Activated CD4-positive, alpha-beta T cell treated with anti-CD3 and anti-CD28 coated beads, Interleukin-2, amount 10 ng/mL, durations not matched to agents 7 days and 5 days (primary cell): ENCODE data around the gene LIME1. TPM values are rescaled to one million over a fixed set of nuclear protein-coding genes. Genes with fewer than 3 reads are reported as not detected.

Experiments
- CTCF ChIA-PET: fragments of 350-600 bp; sonication (Branson Sonifier 250); formaldehyde crosslinking; loops from one replicate; lab custom pipeline; 2021; ENCODE audit warnings: antibody characterized with exemption; lab: Charles Lee
- POLR2A ChIA-PET: fragments of 350-600 bp; sonication (Branson Sonifier 250); formaldehyde crosslinking; loops from one replicate; lab custom pipeline; 2021; ENCODE audit warnings: antibody characterized with exemption; lab: Charles Lee
- DNase-seq: peaks from one replicate; pipeline ENCODE4 v3.0.0-alpha.2; 2020
- H3K27ac Mint-ChIP-seq: one replicate; pipeline ENCODE4 v1.8.0; 2021; ENCODE audit warnings: mild to moderate bottlenecking, moderate library complexity, mixed read lengths
- H3K27me3 Mint-ChIP-seq: one replicate; pipeline ENCODE4 v1.8.0; 2021; ENCODE audit warnings: mixed read lengths
- H3K36me3 Mint-ChIP-seq: one replicate; pipeline ENCODE4 v1.8.0; 2021; ENCODE audit warnings: low read depth, mixed read lengths
- H3K4me1 Mint-ChIP-seq: one replicate; pipeline ENCODE4 v1.8.0; 2021; ENCODE audit warnings: mixed read lengths
- H3K4me3 Mint-ChIP-seq: one replicate; pipeline ENCODE4 v1.8.0; 2021; ENCODE audit warnings: mild to moderate bottlenecking, moderate library complexity, mixed read lengths
- H3K9me3 Mint-ChIP-seq: one replicate; pipeline ENCODE4 v1.8.0; 2021; ENCODE audit warnings: mixed read lengths
- total RNA-seq, 2 experiments: library from RNA; stranded (reverse); gene quantifications; one replicate each; pipeline ENCODE4 v1.2.3, GENCODE V29; 2021

LIME1 gene
- total RNA-seq, 2 experiments from 2014 or later: 253 to 302 TPM

DNA sequence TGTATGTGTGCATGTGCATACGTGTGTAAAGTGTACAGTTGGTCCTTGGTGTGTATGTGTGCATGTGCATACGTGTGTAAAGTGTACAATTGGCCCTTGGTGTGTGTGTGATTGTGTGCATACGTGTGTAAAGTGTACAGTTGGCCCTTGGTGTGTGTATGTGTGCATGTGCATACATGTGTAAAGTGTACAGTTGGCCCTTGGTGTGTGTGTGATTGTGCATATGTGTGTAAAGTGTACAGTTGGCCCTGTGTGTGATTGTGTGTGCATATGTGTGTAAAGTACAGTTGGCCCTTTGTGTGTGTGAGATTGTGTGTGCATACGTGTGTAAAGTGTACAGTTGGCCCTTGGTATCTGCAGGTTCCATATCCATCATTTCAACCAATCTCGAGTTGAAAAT is 5.1 kb upstream of the LIME1 start:
- ChIA-PET POLR2A (no interaction called here), CTCF (interaction anchor here (1.0 kb wide), 1 partner anchor 24 kb away, joined by 4 read pairs; the partner anchor contains the start of genes ARFRP1 and ZGPAT)
- Mint-ChIP-seq H3K4me1 (peaks cover 49% of the 10 kb centered on the region), H3K9me3 (peaks cover 3% of the 10 kb centered on the region), H3K27ac (no peak overlapping the region), H3K27me3 (no peaks in the 10 kb centered on the region), H3K4me3 (no peak overlapping the region), H3K36me3 (peaks cover 47% of the 10 kb centered on the region)
- no peak for DNase-seq

DNA sequence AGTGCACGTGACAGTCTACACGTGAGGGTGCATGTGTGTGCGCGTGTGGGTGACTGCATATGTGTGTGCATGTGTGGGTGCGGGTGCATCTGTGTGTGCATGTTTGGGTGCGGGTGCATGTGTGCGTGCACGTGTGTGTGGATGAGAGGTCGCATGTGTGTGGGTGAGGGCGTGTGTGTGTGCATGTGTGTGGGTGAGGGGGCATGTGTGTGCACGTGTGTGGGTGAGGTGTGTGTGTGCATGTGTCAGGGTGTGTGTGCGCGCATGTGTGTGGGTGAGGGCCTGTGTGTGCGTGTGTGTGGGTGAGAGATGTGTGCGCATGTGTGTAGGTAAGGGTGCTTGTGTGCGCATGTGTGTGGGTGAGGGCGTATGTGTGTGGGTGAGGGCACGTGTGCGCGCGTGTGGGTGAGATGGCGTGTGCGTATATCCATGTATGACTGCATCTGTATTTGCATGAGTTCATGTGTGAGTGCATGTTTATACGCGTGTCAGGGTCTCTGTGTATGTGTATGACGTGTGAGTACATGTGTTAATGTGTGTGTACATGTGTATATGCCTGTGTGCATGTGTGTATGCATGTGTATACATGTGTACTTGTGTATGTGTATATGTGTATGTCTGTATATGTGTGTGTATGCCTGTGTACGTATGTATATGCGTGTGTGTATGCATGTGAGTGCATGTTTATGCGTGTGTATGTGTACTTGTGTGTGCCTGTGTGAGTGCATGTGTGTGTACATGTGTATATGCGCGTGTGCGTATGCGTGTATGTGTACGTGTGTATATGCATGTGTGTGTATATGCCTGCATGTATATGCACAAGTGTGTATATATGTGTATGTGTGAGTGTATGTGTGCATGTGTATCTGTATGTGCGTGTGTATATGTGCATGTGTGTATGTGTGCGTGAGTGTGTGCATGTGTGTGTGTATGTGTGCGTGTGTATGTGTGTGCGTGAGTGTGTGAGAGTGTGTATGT is 4.1 kb upstream of the LIME1 start:
- POLR2A ChIA-PET: no interaction called here
- H3K27ac Mint-ChIP-seq: no peak overlapping the region
- H3K36me3 Mint-ChIP-seq: peaks cover 47% of the 10 kb centered on the region
- H3K4me3 Mint-ChIP-seq: no peak overlapping the region
- H3K27me3 Mint-ChIP-seq: no peaks in the 10 kb centered on the region
- CTCF ChIA-PET: no interaction called here
- DNase-seq: no peak
- no peaks in the 10 kb centered on the region for H3K9me3 Mint-ChIP-seq
- H3K4me1 Mint-ChIP-seq: peaks cover 41% of the 10 kb centered on the region

DNA sequence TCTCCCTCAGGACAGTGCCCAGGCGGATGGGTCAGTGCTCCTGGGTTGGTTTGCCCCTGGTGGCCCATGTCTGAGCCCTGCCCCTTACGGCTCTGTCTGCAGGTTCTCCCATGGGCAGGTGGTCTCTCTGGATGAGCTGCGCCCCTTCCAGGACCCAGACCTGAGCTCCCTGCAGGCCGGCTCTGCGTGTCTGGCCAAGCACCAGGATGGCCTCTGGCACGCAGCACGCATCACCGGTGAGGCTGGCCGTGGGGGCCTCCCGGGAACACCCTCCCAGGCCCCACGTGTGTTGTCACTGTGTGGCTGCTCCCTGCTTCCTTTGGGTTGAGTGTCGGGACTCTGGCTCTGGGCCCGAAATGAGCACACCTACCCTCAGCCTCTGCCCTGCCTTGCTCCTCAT is 3.3 kb upstream of the LIME1 start:
- Mint-ChIP-seq H3K4me1 (peaks cover 35% of the 10 kb centered on the region), H3K36me3 (peaks cover 43% of the 10 kb centered on the region), H3K9me3 (no peaks in the 10 kb centered on the region), H3K27ac (peak overlapping the region; percentile 76), H3K4me3 (no peak overlapping the region), H3K27me3 (no peaks in the 10 kb centered on the region)
- POLR2A ChIA-PET: no interaction called here
- no peak for DNase-seq
- CTCF ChIA-PET: interaction anchor here (1.5 kb wide), 1 partner anchor 14 kb away, joined by 3 read pairs; no protein-coding TSS in a partner anchor

DNA sequence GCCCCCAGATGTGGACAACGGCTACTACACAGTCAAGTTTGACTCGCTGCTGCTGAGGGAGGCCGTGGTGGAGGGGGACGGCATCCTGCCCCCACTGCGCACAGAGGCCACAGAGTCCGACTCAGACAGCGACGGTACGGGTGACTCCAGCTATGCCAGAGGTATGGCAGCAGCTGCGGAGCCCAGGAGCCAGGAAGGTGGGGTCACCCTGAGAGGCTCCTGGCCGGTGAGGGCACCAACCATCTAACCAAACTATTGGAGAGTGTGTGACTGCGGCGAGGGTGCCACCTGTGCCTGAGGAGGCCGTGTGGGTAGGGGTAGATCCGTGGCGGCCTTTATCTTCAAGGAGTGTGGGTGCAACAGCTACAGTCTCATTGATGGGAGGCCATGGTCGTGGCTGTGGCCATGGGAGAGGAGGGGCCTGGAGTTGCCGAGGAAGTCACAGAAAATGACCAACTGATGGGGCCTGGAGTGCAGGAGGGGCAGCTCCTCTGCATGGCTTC is 2.8 kb upstream of the LIME1 start:
- POLR2A ChIA-PET: interaction anchor here (0.6 kb wide), 1 partner anchor 1563 kb away, joined by 3 read pairs; no protein-coding TSS in a partner anchor
- H3K4me3 Mint-ChIP-seq: no peak overlapping the region
- CTCF ChIA-PET: interaction anchor here (1.1 to 1.5 kb wide), 3 partner anchors 10 to 14 kb away, joined by 3 to 5 read pairs (median 4); no protein-coding TSS in a partner anchor
- no peaks in the 10 kb centered on the region for H3K9me3 Mint-ChIP-seq
- no peaks in the 10 kb centered on the region for H3K27me3 Mint-ChIP-seq
- peak overlapping the region; percentile 76 for H3K27ac Mint-ChIP-seq
- H3K36me3 Mint-ChIP-seq: peaks cover 38% of the 10 kb centered on the region
- no peak for DNase-seq
- H3K4me1 Mint-ChIP-seq: peaks cover 29% of the 10 kb centered on the region

DNA sequence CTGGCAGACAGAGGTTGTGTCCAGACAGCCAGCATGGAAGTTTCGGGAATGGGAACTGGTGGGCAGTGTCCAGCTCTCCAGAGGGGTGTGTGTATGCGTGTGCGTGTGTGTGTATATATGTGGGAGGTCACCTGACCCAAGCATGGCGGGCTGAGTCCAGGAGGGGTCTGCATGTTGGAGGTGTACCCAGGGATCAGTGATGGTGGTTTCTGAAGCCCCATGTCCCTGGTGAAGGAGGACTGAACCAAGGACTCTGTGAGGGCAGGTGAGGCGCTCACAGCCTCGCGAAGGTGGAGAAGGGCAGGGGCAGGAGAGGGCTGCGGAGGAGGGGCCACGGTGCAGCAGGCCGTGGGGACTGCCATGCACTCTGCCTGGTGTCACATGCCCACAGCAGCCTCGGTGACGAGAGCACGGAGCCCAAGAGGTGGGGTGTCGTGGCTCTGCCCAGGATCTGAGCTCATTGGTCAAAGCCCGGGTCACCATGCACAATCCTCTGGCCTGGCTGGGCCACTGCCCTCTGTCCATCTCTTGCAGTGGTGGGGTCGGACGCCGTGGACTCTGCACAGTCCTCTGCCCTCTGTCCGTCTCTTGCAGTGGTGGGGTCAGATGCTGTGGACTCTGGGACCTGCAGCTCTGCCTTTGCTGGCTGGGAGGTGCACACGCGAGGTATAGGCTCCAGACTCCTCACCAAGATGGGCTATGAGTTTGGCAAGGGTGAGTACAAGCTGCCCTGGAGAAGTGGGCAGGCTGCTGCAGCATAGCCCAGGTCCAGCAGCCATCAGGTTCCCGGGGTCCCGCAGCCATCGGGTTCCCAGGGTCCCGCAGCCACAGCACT is 2.1 kb upstream of the LIME1 start:
- Mint-ChIP-seq H3K4me1 (peaks cover 28% of the 10 kb centered on the region), H3K36me3 (peaks cover 35% of the 10 kb centered on the region), H3K27me3 (no peaks in the 10 kb centered on the region), H3K9me3 (no peaks in the 10 kb centered on the region), H3K4me3 (no peak overlapping the region), H3K27ac (peak overlapping the region; percentile 76)
- DNase-seq: no peak
- POLR2A ChIA-PET: interaction anchor here (0.6 kb wide), 1 partner anchor 1564 kb away, joined by 3 read pairs; no protein-coding TSS in a partner anchor
- CTCF ChIA-PET: interaction anchor here (1.1 to 2.7 kb wide), 4 partner anchors 9 to 197 kb away, joined by 3 to 12 read pairs (median 4); partner anchors contain the start of gene PTK6

DNA sequence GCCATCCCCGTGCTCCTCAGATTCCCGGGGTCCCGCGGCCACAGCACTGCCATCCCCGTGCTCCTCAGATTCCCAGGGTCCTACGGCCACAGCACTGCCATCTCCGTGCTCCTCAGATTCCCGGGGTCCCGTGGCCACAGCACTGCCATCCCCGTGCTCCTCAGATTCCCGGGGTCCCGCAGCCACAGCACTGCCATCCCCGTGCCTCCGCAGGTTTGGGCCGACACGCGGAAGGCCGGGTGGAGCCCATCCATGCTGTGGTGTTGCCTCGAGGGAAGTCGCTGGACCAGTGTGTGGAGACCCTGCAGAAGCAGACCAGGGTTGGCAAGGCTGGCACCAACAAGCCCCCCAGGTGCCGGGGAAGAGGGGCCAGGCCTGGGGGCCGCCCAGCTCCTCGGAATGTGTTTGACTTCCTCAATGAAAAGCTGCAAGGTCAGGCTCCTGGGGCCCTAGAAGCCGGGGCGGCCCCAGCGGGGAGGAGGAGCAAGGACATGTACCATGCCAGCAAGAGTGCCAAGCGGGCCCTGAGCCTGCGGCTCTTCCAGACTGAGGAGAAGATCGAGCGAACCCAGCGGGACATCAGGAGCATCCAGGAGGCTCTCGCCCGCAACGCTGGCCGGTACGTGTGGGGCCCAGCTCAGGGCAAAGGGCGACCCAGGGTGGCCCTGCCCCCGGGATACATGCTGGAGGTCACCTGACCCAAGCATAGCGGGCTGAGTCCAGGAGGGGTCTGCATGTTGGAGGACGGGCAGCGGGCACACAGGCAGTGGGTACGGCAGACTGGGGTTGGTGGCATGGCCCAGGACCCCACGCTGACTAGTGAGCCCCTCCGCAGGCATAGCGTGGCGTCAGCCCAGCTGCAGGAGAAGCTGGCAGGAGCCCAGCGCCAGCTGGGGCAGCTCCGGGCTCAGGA is 1.3 kb upstream of the LIME1 start:
- peaks cover 28% of the 10 kb centered on the region for H3K4me1 Mint-ChIP-seq
- POLR2A ChIA-PET: no interaction called here
- CTCF ChIA-PET: interaction anchor here (1.3 to 4.2 kb wide), 5 partner anchors 12 to 322 kb away, joined by 3 to 27 read pairs (median 12); partner anchors contain the start of genes ARFRP1, PTK6 and ZGPAT
- H3K4me3 Mint-ChIP-seq: peak overlapping the region; percentile 87
- H3K9me3 Mint-ChIP-seq: no peaks in the 10 kb centered on the region
- H3K27me3 Mint-ChIP-seq: no peaks in the 10 kb centered on the region
- DNase-seq: no peak
- H3K27ac Mint-ChIP-seq: peak overlapping the region; percentile 88
- H3K36me3 Mint-ChIP-seq: peaks cover 30% of the 10 kb centered on the region

DNA sequence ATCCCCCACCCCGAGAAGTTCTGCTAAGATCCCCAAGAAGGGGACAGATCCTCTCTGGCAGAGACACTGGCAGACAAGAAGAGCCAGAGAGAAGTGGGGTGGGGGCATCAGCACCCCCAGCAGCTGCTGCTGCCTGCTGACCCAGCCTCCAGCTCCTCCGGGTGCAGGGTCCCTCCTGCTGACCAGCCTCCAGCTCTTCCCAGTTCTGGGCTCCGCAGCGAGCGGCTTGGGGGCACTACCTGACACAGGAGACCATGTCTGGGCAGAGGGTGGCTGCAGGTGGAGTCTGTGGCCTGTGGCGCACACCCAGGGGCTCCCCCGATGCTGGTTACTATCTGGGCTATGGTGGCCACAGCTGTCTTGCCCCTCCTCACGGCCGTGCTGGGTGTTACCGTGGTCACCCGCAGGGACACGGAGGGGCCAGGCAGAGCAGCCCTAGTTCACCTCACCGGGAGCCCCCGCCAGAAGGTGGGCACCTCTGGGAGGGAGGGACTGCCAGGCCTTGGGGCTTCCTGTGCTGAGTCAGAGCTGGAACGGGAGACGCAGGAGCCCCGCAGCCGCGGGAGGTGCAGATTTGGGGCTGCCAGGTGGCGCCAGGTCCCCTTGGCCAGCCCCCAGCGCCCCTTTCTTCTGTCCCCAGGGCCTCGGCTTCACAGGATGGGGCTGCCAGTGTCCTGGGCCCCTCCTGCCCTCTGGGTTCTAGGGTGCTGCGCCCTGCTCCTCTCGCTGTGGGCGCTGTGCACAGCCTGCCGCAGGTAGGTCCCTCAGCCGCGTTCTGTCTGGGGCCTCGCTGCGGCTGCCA is 630 bp downstream of the LIME1 start:
- peaks cover 30% of the 10 kb centered on the region for H3K36me3 Mint-ChIP-seq
- H3K9me3 Mint-ChIP-seq: no peaks in the 10 kb centered on the region
- H3K27ac Mint-ChIP-seq: peak overlapping the region; percentile 88
- peaks cover 28% of the 10 kb centered on the region for H3K4me1 Mint-ChIP-seq
- H3K27me3 Mint-ChIP-seq: no peaks in the 10 kb centered on the region
- ChIA-PET POLR2A (no interaction called here), CTCF (interaction anchor here (0.8 to 4.2 kb wide), 13 partner anchors 9 to 549 kb away, joined by 3 to 27 read pairs (median 5); partner anchors contain the start of genes ARFRP1, PTK6, RTEL1 and ZGPAT)
- peak overlapping the region; percentile 87 for H3K4me3 Mint-ChIP-seq
- peak; percentile 69 for DNase-seq

DNA sequence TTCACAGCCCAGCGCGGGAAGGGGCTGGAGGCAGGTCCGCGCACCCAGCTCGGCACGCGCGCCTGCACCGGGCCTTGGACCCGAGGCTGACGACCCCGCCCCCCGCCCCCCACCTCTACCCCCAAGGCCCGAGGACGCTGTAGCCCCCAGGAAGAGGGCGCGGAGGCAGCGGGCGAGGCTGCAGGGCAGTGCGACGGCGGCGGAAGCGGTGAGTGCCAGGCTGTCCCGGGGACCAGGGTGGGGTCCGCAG is 1.2 kb downstream of the LIME1 start:
- CTCF ChIA-PET: interaction anchor here (1.0 to 4.2 kb wide), 4 partner anchors 13 to 548 kb away, joined by 3 to 27 read pairs (median 3); partner anchors contain the start of gene RTEL1
- Mint-ChIP-seq H3K9me3 (no peaks in the 10 kb centered on the region), H3K27me3 (no peaks in the 10 kb centered on the region), H3K27ac (peak overlapping the region; percentile 88), H3K36me3 (peaks cover 30% of the 10 kb centered on the region), H3K4me1 (peaks cover 28% of the 10 kb centered on the region), H3K4me3 (peak overlapping the region; percentile 87)
- no peak for DNase-seq
- POLR2A ChIA-PET: no interaction called here

DNA sequence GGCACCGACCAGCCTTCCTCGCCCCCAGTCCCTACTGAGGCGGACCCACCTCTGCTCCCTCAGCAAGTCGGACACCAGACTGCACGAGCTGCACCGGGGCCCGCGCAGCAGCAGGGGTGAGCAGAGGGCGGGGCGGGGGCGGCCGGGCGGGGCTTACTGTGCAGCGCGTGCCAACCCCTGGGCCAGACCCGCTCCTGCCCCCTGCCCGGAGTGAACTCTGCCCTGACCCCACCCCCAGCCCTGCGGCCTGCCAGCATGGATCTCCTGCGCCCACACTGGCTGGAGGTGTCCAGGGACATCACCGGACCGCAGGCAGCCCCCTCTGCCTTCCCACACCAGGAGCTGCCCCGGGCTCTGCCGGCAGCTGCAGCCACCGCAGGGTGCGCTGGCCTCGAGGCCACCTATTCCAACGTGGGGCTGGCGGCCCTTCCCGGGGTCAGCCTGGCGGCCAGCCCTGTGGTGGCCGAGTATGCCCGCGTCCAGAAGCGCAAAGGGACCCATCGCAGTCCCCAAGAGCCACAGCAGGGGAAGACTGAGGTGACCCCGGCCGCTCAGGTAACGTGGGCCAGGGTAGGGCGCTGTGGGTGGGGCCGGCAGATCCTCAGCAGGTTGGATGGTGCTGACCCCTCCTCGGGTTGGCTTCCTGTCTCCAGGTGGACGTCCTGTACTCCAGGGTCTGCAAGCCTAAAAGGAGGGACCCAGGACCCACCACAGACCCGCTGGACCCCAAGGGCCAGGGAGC is 1.7 kb downstream of the LIME1 start:
- Mint-ChIP-seq H3K4me1 (peaks cover 28% of the 10 kb centered on the region), H3K27me3 (no peaks in the 10 kb centered on the region)
- POLR2A ChIA-PET: no interaction called here

DNA sequence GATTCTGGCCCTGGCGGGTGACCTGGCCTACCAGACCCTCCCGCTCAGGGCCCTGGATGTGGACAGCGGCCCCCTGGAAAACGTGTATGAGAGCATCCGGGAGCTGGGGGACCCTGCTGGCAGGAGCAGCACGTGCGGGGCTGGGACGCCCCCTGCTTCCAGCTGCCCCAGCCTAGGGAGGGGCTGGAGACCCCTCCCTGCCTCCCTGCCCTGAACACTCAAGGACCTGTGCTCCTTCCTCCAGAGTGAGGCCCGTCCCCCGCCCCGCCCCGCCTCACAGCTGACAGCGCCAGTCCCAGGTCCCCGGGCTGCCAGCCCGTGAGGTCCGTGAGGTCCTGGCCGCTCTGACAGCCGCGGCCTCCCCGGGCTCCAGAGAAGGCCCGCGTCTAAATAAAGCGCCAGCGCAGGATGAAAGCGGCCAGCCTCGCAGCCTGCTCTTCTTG is 2.2 kb downstream of the LIME1 start:
- POLR2A ChIA-PET: interaction anchor here (0.9 to 1.0 kb wide), 2 partner anchors 11 to 300 kb away, joined by 3 read pairs; no protein-coding TSS in a partner anchor

More for the DNA sequence above, 1.7 kb downstream of the LIME1 start:
- peak; percentile 40 for DNase-seq
- H3K9me3 Mint-ChIP-seq: no peaks in the 10 kb centered on the region
- CTCF ChIA-PET: interaction anchor here (1.0 to 4.2 kb wide), 3 partner anchors 12 to 548 kb away, joined by 3 to 27 read pairs (median 3); no protein-coding TSS in a partner anchor
- peak overlapping the region; percentile 25 for H3K27ac Mint-ChIP-seq
- H3K36me3 Mint-ChIP-seq: peaks cover 31% of the 10 kb centered on the region
- H3K4me3 Mint-ChIP-seq: peak overlapping the region; percentile 87

More for the DNA sequence above, 2.2 kb downstream of the LIME1 start:
- peak; percentile 42 for DNase-seq
- Mint-ChIP-seq H3K4me1 (peaks cover 23% of the 10 kb centered on the region), H3K27me3 (no peaks in the 10 kb centered on the region), H3K27ac (peak overlapping the region; percentile 25), H3K9me3 (no peaks in the 10 kb centered on the region), H3K36me3 (peaks cover 30% of the 10 kb centered on the region), H3K4me3 (peak overlapping the region; percentile 87)
- CTCF ChIA-PET: interaction anchor here (1.1 to 4.2 kb wide), 3 partner anchors 12 to 26 kb away, joined by 3 to 27 read pairs (median 4); no protein-coding TSS in a partner anchor
